ENCODE results near the gene HIF1A. TPM values are rescaled to one million over a fixed set of nuclear protein-coding genes. Genes with fewer than 3 reads are reported as not detected.
"Not testable (repeated sequence)": the region's sequence is repeated elsewhere in the genome, so short reads cannot be mapped to it uniquely, and the experiment has no call there.

Gene HIF1A
- total RNA-seq, 4 donors from 2014 or later = 50.0 to 137 (median 83.0) TPM

- Histone ChIP-seq H3K36me3 (no peaks in the 10 kb centered on the region), H3K4me1 (peaks cover 0 to 5% of the 10 kb centered on the region in 2 donors), H3K27me3 (no peaks in the 10 kb centered on the region), H3K9me3 (no peaks in the 10 kb centered on the region), H3K27ac (no peak overlapping the region), H3K4me3 (no peak overlapping the region)
- intact Hi-C loops (cut with DNase I; ENCODE audit: low total_unique reads) = no loop called here
- DNase-seq = no peak
- TF ChIP-seq POLR2A (IDR thresholded peaks at IDR 0.05) (no peak), CTCF (IDR thresholded peaks at IDR 0.05) (no peak)
These were observed 39.0 kb upstream of the HIF1A start for GRCh38 chr14:61656341-61656740.

DNA sequence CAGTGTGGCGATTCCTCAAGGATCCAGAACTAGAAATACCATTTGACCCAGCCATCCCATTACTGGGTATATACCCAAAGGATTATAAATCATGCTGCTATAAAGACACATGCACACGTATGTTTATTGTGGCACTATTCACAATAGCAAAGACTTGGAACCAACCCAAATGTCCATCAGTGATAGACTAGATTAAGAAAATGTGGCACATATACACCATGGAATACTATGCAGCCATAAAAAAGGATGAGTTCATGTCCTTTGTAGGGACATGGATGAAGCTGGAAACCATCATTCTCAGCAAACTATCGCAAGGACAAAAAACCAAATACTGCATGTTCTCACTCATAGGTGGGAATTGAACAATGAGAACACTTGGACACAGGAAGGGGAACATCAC lies 37.2 kb upstream of the HIF1A start:
- H3K9me3 ChIP-seq; H3K4me1 ChIP-seq; H3K27me3 ChIP-seq; H3K36me3 ChIP-seq; H3K27ac ChIP-seq; DNase-seq; intact Hi-C loops (cut with DNase I; ENCODE audit: low total_unique reads); H3K4me3 ChIP-seq: not testable (repeated sequence)

DNA sequence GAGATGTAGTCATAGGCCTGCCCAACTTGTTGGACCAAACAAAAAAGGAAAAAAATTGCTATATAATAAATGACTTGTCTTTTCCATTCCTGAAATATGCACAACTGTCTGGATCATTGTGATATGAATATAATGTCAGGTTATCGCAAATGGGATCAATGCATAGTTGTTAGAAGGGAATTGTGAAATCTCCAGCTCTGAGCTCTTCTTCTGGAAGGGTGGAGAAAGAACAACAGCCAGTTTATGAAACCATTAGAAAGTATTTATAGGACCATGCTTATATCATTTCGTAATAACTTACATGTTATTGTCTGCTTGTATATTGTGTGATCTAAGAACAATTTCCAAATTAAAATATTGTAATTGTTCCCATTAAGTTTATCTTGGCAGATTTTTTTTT lies 35.7 kb upstream of the HIF1A start:
- Histone ChIP-seq H3K27me3 (no peaks in the 10 kb centered on the region), H3K4me1 (no peaks in the 10 kb centered on the region), H3K27ac (no peak overlapping the region), H3K4me3 (no peak overlapping the region), H3K9me3 (no peaks in the 10 kb centered on the region), H3K36me3 (no peaks in the 10 kb centered on the region)
- intact Hi-C loops (cut with DNase I; ENCODE audit: low total_unique reads) = no loop called here
- no peak for DNase-seq
- TF ChIP-seq CTCF (IDR thresholded peaks at IDR 0.05) (no peak), POLR2A (IDR thresholded peaks at IDR 0.05) (no peak)

DNA sequence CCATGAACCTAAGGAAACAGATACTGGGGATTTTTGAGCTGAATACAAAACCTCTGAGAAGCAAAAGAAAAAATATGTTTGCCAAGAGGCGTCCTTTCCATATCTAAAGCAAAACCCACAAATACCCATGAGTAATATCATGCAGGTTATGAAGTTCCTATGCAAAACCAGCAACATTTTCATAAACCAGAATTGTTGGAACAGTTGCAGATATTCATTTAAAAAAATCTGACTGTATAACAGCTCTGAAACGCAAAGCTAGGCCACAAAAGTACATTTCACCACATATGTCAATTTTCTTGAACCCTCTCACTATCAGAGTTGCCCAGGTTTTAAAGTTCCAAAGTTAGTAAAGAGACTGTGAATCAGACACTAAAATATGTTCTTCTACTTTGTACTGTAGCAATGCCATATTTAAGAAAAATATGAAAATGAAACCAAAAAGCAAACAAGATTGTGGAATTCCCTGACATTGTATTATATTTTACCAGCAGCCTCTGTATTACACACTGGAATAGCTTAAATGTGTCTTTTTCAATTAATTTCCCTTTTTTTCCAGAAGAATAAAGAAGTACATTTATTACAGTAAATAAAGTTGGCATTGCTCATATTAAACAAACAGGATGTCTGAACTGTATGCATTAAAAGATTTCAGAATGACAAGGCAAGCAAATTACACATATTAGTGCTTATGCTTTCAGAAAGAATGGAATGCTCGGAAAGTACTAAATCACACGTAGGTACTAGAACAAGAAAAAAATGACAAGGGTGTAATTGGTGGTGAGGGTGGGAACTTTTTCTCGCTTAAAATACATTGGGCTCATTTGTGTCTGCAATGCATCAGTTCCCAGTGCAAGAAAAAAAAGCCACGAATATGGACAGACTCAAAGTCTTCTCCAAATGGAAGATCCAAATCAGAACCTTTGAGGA lies 33.6 kb upstream of the HIF1A start:
- DNase-seq = no peak
- H3K9me3 ChIP-seq = no peaks in the 10 kb centered on the region
- H3K4me3 ChIP-seq = no peak overlapping the region
- H3K36me3 ChIP-seq = no peaks in the 10 kb centered on the region
- H3K4me1 ChIP-seq = no peaks in the 10 kb centered on the region
- H3K27me3 ChIP-seq = no peaks in the 10 kb centered on the region
- TF ChIP-seq POLR2A (IDR thresholded peaks at IDR 0.05) (no peak), CTCF (IDR thresholded peaks at IDR 0.05) (no peak)
- H3K27ac ChIP-seq = no peak overlapping the region
- intact Hi-C loops (cut with DNase I; ENCODE audit: low total_unique reads) = no loop called here

DNA sequence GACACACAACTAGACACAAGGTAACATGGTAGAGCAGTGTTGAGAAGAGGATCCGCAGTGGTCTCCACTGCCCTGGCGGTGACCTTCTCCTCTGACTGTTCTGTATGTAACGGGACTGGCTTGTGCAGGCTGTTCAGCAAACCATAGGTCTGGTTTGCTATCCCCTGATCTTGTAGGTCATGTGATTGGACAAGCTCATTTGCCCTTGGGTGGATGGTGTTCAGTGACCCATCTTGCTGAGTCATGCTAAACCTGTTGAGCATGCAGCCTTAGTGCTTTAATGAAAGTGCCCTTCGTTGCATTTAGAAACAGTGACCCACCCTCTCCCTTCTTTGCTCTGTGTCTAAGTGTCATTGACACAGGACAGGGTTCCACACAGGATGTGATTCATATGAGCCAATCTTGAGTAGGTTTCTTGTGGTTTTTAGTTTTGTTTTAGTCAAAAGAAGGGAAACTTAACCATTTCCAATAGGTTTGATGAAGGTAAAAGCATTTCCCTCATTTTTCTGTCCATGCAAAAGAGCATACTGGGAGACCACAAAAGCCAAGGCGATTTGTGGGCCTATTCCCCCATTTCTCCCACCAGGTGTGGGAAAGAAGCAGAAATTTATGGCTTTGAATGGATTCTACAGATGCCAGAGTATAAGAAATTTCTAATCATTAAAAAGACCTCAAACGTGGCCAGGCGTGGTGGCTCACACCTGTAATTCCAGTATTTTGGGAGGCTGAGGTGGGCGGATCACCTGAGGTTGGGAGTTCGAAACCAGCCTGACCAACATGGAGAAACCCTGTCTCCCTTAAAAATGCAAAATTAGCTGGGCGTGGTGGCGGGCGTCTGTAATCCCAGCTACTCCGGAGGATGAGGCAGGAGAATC lies 32.6 kb upstream of the HIF1A start:
- no peaks in the 10 kb centered on the region for H3K36me3 ChIP-seq
- intact Hi-C loops (cut with DNase I; ENCODE audit: low total_unique reads) = no loop called here
- no peaks in the 10 kb centered on the region for H3K9me3 ChIP-seq
- H3K4me3 ChIP-seq = no peak overlapping the region
- H3K4me1 ChIP-seq = no peaks in the 10 kb centered on the region
- no peaks in the 10 kb centered on the region for H3K27me3 ChIP-seq
- no peak for TF ChIP-seq CTCF (IDR thresholded peaks at IDR 0.05)
- no peak for TF ChIP-seq POLR2A (IDR thresholded peaks at IDR 0.05)
- no peak overlapping the region for H3K27ac ChIP-seq
- DNase-seq = no peak

All from uterus (tissue), 4 donors.